Inflammatory macrophage treated with lipopolysaccharide for 1 hour (primary cell): ENCODE results near the gene CNFN.

Experiments
- DNase-seq, 2 donors: peaks; one replicate each; pipeline ENCODE4 v3.0.0-alpha.2; 2020 to 2022

Gene CNFN

GRCh38 chr19:42407816-42408175 lies 17.7 kb upstream of the CNFN start:
- DNase-seq = no peak

- DNase-seq = no peak
Measured at GRCh38 chr19:42407085-42407815, 17.2 kb upstream of the CNFN start.

GRCh38 chr19:42406111-42406510 lies 16.0 kb upstream of the CNFN start:
- no peak for DNase-seq

- no peak for DNase-seq
Measured at GRCh38 chr19:42403586-42403985, 13.5 kb upstream of the CNFN start.

GRCh38 chr19:42402376-42403116 lies 12.4 kb upstream of the CNFN start:
- DNase-seq = no peak

GRCh38 chr19:42401365-42402303 lies 11.5 kb upstream of the CNFN start:
- DNase-seq = peak; percentile 27 to 86

GRCh38 chr19:42400404-42400803 lies 10.3 kb upstream of the CNFN start:
- DNase-seq = no peak

GRCh38 chr19:42397263-42398166 lies 7.4 kb upstream of the CNFN start:
- peak in 1 of 2 donors; percentile 14 for DNase-seq

- DNase-seq = peak; percentile 98 to 100
Measured at GRCh38 chr19:42396381-42397262, 6.5 kb upstream of the CNFN start.

GRCh38 chr19:42394751-42395150 lies 4.7 kb upstream of the CNFN start:
- DNase-seq = no peak

GRCh38 chr19:42392165-42392564 lies 2.1 kb upstream of the CNFN start:
- DNase-seq = no peak

GRCh38 chr19:42388851-42389489 lies 1.1 kb downstream of the CNFN start:
- DNase-seq = no peak

GRCh38 chr19:42386974-42387707 lies 3.0 kb downstream of the CNFN start:
- DNase-seq = peak; percentile 46 to 60

- no peak for DNase-seq
Measured at GRCh38 chr19:42380155-42380554, 9.9 kb downstream of the CNFN start.

GRCh38 chr19:42378225-42379215 lies 11.6 kb downstream of the CNFN start:
- no peak for DNase-seq

GRCh38 chr19:42376177-42376555 lies 13.9 kb downstream of the CNFN start:
- no peak for DNase-seq

GRCh38 chr19:42375415-42376176 lies 14.5 kb downstream of the CNFN start:
- DNase-seq = no peak

GRCh38 chr19:42374826-42375376 lies 15.2 kb downstream of the CNFN start:
- DNase-seq = no peak
